Fibroblast of lung (primary cell): Measurements from ENCODE around the gene TESK1. TPM values are rescaled to one million over a fixed set of nuclear protein-coding genes. Genes with fewer than 3 reads are reported as not detected.
"Not testable (repeated sequence)": the region's sequence is repeated elsewhere in the genome, so short reads cannot be mapped to it uniquely, and the experiment has no call there.

Source experiments
- DNase-seq, 2 donors: peaks; one replicate each; pipeline versions ENCODE4 v3.0.0 to v3.0.0-alpha.2; 2010; ENCODE audit warnings: low read depth in 2 of 2
- H2AFZ ChIP-seq: 2 replicates; pipeline ENCODE4 v1.5.1; 2012; ENCODE audit warnings: low read length, control low read depth, inconsistent platforms
- H3K27ac ChIP-seq: 2 replicates; pipeline ENCODE4 v1.5.1; 2011; ENCODE audit warnings: low read length, control low read depth; ENCODE audit not compliant: insufficient read depth
- H3K27me3 ChIP-seq: 2 replicates; pipeline ENCODE4 v1.5.1; 2011; ENCODE audit warnings: mild to moderate bottlenecking, low read length; ENCODE audit not compliant: control insufficient read depth, insufficient read depth
- H3K36me3 ChIP-seq: 2 replicates; pipeline ENCODE4 v1.5.1; 2011; ENCODE audit warnings: low read length; ENCODE audit not compliant: control insufficient read depth, insufficient read depth
- H3K4me1 ChIP-seq: 2 replicates; pipeline ENCODE4 v1.5.1; 2011; ENCODE audit warnings: low read length; ENCODE audit not compliant: control insufficient read depth, insufficient read depth; ENCODE audit errors: extremely low read depth
- H3K4me2 ChIP-seq: 2 replicates; pipeline ENCODE4 v1.5.1; 2011; ENCODE audit warnings: low read length, control low read depth; ENCODE audit not compliant: insufficient read depth; ENCODE audit errors: extremely low read depth
- H3K4me3 ChIP-seq, 4 experiments: fragments of 200-600 bp in 1 of 4; sonication (generic) in 1 of 4; replicated peaks in 1 of 4; 2 replicates each; pipeline ENCODE4 v1.5.1; 2011 to 2016; ENCODE audit warnings: low read length in 4 of 4, low read depth in 3 of 4, mild to moderate bottlenecking in 3 of 4, control low read depth in 2 of 4, inconsistent platforms in 1 of 4, mixed read lengths in 1 of 4; ENCODE audit not compliant: insufficient read depth in 1 of 4; ENCODE audit errors: control extremely low read depth in 1 of 4
- H3K79me2 ChIP-seq: 2 replicates; pipeline ENCODE4 v1.5.1; 2012; ENCODE audit warnings: mild to moderate bottlenecking, low read length, inconsistent platforms; ENCODE audit not compliant: control insufficient read depth, insufficient read depth
- H3K9ac ChIP-seq: 2 replicates; pipeline ENCODE4 v1.5.1; 2011; ENCODE audit warnings: mild to moderate bottlenecking, low read length, control low read depth; ENCODE audit not compliant: insufficient read depth
- H3K9me3 ChIP-seq: 2 replicates; pipeline ENCODE4 v1.5.1; 2012; ENCODE audit warnings: low read depth, low read length; ENCODE audit not compliant: control insufficient read depth, insufficient read depth
- H4K20me1 ChIP-seq: 2 replicates; pipeline ENCODE4 v1.5.1; 2011; ENCODE audit warnings: low read length; ENCODE audit not compliant: control insufficient read depth, insufficient read depth; ENCODE audit errors: extremely low read depth
- CTCF ChIP-seq, 2 donors: IDR thresholded peaks in 1 of 2; conservative IDR thresholded peaks in 1 of 2; 1 replicate in 1 of 2; 2 replicates in 1 of 2; pipeline ENCODE4 v1.5.1; 2011 to 2012; ENCODE audit warnings: low read length in 2 of 2, control low read depth in 1 of 2, inconsistent platforms in 1 of 2, low read depth in 1 of 2, mild to moderate bottlenecking in 1 of 2
- EZH2 ChIP-seq: IDR thresholded peaks from 2 replicates; pipeline ENCODE4 v1.5.1; 2012; ENCODE audit warnings: low read length, control low read depth, mild to moderate bottlenecking; ENCODE audit errors: missing control alignments
- polyA plus RNA-seq, 2 donors: library from polyadenylated mRNA; depleted of rRNA in 1 of 2; stranded (reverse) in 1 of 2; unstranded in 1 of 2; fragments of >200 nt; gene quantifications; 2 replicates each; pipeline ENCODE4 v1.2.1, GENCODE V29; 2011 to 2012; ENCODE audit warnings: missing spikeins in 1 of 2
- total RNA-seq: library from RNA; depleted of rRNA; stranded (reverse); fragments of >200 nt; gene quantifications from 2 replicates; pipeline ENCODE4 v1.2.1, GENCODE V29; 2014

TESK1 gene
- total and polyA plus RNA-seq, 2 donors (not counting 1 experiment from before 2014, with no cell fraction given) = 9.4 to 12.0 TPM

GRCh38 chr9:35579130-35579529, 25.9 kb upstream of the TESK1 start:
- H3K9ac ChIP-seq = no peak overlapping the region
- H3K4me3 ChIP-seq = no peak overlapping the region
- H4K20me1 ChIP-seq = no peaks in the 10 kb centered on the region
- H3K4me1 ChIP-seq = no peaks in the 10 kb centered on the region
- H3K27ac ChIP-seq = no peak overlapping the region
- peaks cover 3% of the 10 kb centered on the region for H3K27me3 ChIP-seq
- H3K79me2 ChIP-seq = no peaks in the 10 kb centered on the region
- H2AFZ ChIP-seq = no peak overlapping the region
- no peaks in the 10 kb centered on the region for H3K9me3 ChIP-seq
- no peak overlapping the region for H3K4me2 ChIP-seq
- no peaks in the 10 kb centered on the region for H3K36me3 ChIP-seq
- TF ChIP-seq CTCF (conservative IDR thresholded peaks at IDR 0.05 in 1 of 2, IDR thresholded peaks at IDR 0.05 in 1 of 2; ENCODE audit: low read depth in 1 of 2, low read length in 2 of 2) (no peak), EZH2 (no peak)
- no peak for DNase-seq

- H3K4me1 ChIP-seq, H3K9ac ChIP-seq, DNase-seq, H2AFZ ChIP-seq, H3K4me3 ChIP-seq, H4K20me1 ChIP-seq, H3K27me3 ChIP-seq, H3K79me2 ChIP-seq, H3K36me3 ChIP-seq, H3K4me2 ChIP-seq, H3K9me3 ChIP-seq, H3K27ac ChIP-seq: not testable (repeated sequence)
These were observed 25.3 kb upstream of the TESK1 start for GRCh38 chr9:35579659-35580227.

DNA sequence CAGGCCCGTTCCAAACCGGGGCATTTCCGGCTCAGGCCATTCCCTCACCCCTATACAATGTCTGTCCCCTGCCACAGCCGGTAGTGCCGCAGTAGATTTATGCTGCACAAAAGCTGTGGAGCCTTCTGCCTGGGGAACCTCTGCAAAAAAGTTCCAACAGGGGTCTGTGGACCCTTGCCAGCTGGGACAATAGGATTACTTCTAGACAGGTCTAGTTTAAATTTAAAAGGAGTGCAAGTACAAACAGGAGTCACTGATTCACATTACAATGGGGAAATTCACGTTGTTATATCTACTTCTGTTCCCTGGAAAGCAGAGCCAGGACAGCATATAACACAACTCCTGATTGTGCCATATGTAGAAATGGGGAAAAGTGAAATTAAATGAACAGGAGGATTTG, 21.5 kb upstream of the TESK1 start:
- not testable (repeated sequence) for H3K4me1 ChIP-seq, H3K4me2 ChIP-seq, H3K9me3 ChIP-seq, H4K20me1 ChIP-seq, H3K9ac ChIP-seq, H3K79me2 ChIP-seq, H3K4me3 ChIP-seq, DNase-seq, H2AFZ ChIP-seq, H3K27me3 ChIP-seq, H3K36me3 ChIP-seq, H3K27ac ChIP-seq

- H3K79me2 ChIP-seq, H3K9me3 ChIP-seq, H3K4me2 ChIP-seq, H4K20me1 ChIP-seq, H3K4me1 ChIP-seq, H3K27me3 ChIP-seq, H3K9ac ChIP-seq, DNase-seq, H3K27ac ChIP-seq, H3K36me3 ChIP-seq, H2AFZ ChIP-seq, H3K4me3 ChIP-seq: not testable (repeated sequence)
These were observed 20.4 kb upstream of the TESK1 start for GRCh38 chr9:35584681-35585080.

DNA sequence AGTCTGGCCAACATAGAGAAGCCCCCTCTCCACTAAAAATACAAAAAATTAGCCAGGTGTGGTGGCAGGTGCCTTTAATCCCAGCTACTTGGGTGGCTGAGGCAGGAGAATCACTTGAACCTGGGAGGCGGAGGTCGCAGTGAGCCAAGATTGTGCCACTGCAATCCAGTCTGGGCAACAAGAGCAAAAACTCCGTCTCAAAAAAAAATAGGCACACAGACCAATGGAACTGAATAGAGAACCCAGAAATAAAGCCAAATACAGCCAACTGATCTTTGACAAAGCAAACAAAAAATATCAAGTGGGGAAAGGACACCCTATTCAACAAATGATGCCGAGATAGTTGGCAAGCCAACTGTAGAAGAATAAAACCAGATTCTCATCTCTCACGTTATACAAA, 16.6 kb upstream of the TESK1 start:
- H3K4me3 ChIP-seq, H3K9ac ChIP-seq, H3K4me1 ChIP-seq, H2AFZ ChIP-seq, H3K4me2 ChIP-seq, H4K20me1 ChIP-seq, H3K36me3 ChIP-seq, DNase-seq, H3K27me3 ChIP-seq, H3K27ac ChIP-seq, H3K79me2 ChIP-seq, H3K9me3 ChIP-seq: not testable (repeated sequence)
